VCaP (cell line): Measurements from ENCODE around the gene RAB8A.

Experiments used
- H3K27ac ChIP-seq: fragments of 450-650 bp; 2 replicates; pipeline ENCODE4 v1.5.1; 2017
- TF ChIP-seq, protein P1 (sequence below): fragments of 450-650 bp; conservative IDR thresholded peaks from 2 replicates; pipeline ENCODE4 v1.5.1; 2017; ENCODE audit warnings: mild to moderate bottlenecking, moderate library complexity

Gene RAB8A

DNA sequence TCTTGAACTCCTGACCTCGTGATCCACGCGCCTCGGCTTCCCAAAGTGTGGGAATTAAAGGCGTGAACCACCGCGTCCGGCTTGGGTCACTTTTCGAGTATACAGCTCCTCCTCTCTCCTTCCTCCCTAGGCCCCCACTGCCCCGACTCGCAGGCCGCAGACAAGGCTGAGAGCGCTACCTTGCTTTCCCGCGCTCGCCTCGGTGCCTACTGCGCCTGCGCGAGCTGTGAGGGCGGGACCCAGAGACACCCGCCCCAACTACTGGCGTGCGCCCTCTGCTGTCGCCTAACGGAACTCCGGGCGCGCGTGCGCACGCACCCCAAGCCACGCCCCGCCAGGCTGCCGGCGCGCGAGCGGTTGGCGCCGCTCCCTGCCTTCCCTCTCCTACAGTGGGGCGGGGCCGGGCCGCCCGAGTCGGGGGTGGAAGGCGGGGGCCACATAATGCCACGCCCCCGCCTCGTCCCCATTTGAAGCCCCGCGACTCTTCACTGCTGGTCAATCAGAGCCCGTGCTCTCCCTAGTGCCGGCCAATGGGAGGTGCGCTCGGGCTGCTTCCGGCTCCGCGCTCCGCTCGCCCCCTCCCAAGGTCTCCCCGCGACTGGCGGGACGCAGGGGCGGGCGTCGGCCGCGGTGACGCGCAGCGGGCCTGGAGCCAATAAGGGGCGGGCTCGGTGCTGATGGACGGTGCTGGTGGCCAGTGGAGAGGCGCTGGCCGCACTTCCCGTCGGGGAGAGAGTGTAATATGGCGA lies at the start of gene RAB8A:
RAB8A (plus strand) TSS at position 730 of the 749 bp plus-strand sequence; CDS start at position 743, 13 bp downstream.
- TF ChIP-seq, protein P1, sequence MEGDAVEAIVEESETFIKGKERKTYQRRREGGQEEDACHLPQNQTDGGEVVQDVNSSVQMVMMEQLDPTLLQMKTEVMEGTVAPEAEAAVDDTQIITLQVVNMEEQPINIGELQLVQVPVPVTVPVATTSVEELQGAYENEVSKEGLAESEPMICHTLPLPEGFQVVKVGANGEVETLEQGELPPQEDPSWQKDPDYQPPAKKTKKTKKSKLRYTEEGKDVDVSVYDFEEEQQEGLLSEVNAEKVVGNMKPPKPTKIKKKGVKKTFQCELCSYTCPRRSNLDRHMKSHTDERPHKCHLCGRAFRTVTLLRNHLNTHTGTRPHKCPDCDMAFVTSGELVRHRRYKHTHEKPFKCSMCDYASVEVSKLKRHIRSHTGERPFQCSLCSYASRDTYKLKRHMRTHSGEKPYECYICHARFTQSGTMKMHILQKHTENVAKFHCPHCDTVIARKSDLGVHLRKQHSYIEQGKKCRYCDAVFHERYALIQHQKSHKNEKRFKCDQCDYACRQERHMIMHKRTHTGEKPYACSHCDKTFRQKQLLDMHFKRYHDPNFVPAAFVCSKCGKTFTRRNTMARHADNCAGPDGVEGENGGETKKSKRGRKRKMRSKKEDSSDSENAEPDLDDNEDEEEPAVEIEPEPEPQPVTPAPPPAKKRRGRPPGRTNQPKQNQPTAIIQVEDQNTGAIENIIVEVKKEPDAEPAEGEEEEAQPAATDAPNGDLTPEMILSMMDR: peak; percentile 99
- H3K27ac ChIP-seq: peak within 1 kb of the TSS; percentile 92

DNA sequence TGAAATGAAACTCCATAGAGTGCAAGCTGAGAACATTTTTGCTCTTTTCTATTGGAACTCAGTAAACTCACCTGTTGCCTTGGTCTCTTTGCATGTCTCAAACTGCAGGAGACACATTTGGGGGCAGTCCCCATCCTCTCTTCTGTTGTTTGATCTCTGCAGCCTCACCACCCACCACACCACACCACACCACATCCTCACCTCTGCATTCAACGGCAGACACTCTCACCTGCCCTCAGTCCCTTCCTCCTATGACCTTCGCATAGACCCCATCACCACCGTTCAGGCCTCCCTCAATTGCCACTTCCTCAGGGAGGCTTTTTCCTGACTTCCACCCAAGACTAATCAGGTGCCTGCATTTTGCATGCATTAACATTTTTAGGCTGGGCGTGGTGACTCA lies 49.7 kb upstream of the RAB8A start:
- TF ChIP-seq, protein P1: no peak
- no peak overlapping the region for H3K27ac ChIP-seq

DNA sequence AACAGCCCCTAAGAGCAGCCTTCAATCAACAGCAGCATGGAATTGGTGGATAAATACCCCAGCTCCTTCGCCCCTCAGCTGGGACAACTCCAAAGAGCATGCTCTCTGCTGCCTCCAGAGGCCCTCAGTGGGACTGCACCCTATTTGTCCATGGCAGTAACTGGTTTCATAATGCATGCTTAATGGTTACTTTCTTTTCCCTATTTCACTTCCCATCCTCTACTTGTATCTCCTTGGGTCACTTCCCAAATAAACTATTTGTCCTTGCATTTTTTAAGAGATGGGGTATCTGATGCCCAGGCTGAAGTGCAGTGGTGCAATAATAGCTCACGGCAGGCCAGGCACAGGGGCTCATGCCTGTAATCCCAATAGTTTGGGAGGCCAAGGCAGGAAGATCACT lies 48.9 kb upstream of the RAB8A start:
- TF ChIP-seq, protein P1: peak; percentile 92
- H3K27ac ChIP-seq: no peak overlapping the region

DNA sequence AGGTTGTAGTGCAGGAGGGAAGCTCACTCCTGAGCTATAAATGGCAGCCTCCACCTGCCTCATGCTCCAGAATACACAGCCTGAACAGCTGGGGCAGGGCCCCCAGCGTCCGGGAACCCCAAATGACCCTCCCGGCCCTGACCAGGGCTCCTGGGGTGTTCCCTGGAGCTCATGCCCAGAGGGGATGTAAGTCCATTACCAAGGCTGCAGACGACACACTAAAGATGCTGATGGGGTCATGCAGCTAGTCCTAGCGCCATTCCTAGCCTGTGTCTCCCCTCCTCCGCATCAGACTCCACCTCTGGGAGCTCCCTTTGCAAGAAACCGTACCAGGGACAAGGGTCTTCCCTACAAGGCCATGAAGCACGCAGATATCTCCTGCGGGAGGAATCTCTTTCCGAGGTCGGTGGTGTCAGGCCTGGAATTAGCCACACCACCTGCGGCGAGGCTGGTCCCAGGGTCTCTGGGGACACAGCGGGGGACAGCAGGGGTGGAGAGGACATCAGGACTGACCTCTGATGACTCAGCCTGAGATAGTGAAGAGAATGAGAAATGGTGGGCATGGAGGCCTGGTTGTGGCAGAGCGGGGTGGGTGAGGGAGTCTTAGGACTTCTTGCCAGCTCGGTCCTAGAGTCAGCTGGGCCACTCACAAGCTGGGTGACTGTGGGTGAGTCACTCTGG lies 47.3 kb upstream of the RAB8A start:
- H3K27ac ChIP-seq: no peak overlapping the region
- TF ChIP-seq, protein P1: no peak

DNA sequence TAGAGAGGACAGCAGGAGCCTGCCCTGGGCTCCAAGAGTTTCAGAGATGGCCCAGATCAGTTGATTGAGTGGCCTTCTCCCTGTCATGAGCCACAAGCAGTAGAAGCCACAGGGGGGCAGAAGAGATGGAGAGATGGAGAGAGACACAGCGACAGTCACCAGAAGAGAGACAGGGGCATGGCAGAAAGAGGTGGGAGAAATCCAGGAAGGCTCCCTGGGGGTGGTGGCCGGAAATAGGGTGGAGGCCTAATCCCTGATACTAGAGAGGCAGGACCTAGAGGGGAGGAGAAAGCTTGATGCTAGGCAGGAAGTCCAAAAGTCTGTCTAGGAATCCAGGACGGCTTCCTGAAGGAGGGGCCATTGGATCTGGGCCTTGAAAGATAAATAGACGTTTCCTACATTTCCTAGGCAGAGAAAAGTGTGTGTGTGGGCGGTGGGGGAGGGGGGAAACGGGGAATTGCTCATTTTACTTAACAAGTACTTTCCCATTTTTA lies 45.0 kb upstream of the RAB8A start:
- H3K27ac ChIP-seq: peak overlapping the region; percentile 97

DNA sequence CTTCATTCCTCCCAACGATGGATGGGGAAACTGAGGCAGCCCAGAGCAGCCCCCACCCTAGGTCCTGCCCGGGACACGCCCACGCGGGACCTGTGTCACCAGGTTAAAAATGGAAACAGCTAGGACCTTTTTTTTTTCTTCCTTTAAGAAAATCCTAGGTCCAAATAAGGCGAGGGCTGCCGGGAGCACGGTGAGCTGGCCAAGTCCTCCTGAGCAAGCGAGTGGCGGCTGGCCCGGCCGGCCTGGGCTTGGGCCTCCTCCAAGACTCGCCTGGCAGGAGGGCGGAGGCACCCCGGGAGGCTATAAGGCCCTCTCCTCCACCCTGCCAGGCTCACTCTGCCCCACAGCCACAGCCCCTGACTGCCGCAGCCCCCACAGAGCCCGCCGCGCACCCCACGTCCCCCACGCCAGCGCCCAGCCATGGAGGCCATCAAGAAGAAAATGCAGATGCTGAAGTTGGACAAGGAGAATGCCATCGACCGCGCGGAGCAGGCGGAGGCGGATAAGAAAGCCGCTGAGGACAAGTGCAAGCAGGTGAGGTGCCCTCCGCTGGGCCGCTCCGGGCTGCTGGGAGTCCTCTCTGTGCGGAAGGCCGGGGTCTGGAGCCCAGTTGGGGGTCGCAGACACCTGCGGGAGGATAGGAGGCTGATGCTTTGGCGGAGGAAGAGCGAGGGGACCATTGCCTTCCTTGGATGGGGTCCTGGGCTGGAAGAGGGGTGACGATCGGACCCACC lies 44.3 kb upstream of the RAB8A start:
- peak overlapping the region; percentile 97 for H3K27ac ChIP-seq
- TF ChIP-seq, protein P1: no peak

More for the DNA sequence above, 45.0 kb upstream of the RAB8A start:
- TF ChIP-seq, protein P1: peak; percentile 69
